Inferior parietal cortex (tissue), 1 donor: ENCODE results near the gene TAP1.
A peak's percentile ranks its signal among the peaks of the same experiment; 100 is the strongest.
"Not testable (repeated sequence)": the region's sequence is repeated elsewhere in the genome, so short reads cannot be mapped to it uniquely, and the experiment has no call there.

Experiments
- DNase-seq: peaks from one replicate; pipeline ENCODE4 v3.0.0-alpha.2; 2016; ENCODE audit errors: extremely low spot score

The TAP1 gene

DNA sequence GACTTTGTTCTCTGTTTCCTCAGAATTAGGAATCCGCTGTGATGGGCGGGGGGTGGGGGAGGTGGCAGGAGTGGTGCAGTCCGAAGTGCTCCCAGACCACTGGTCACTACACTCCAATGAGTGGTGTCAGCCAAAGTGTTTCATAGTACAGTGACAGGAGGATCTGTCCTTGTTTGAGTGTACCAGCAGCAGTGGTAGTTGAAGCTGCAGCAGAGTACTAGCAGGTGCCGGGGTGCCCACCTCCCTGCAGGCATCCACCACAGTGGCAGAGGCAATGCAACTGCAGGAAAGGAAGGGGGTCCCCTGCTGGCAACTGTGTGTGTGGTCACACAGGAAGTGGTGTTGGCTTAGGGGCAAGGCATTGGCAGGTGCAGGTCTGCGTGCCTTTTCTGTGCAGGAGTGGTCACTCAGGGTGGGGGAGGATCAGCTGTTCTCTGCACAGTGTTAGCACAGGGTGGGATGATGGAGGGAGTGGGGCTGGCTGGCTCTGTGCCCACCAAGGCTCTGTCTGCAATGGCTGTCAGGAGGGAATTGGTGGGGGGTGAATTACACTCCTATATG, 46.4 kb downstream of the TAP1 start:
- no peak for DNase-seq

DNA sequence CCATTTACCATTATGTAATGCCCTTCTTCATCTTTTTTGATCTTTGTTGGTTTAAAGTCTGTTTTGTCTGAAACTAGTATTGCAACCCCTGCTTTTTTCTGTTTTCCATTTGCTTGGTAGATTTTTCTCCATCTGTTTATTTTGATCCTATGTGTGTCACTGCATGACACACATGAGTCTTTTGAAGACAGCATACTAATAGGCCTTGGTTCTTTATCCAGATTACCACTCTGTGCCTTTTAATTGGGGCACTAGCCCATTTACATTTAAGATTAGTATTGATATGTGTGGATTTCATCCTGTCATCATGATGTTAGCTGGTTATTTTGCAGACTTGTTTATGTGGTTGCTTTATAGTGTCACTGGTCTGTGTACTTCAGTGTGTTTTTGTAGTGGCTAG, 48.1 kb downstream of the TAP1 start:
- DNase-seq = not testable (repeated sequence)

DNA sequence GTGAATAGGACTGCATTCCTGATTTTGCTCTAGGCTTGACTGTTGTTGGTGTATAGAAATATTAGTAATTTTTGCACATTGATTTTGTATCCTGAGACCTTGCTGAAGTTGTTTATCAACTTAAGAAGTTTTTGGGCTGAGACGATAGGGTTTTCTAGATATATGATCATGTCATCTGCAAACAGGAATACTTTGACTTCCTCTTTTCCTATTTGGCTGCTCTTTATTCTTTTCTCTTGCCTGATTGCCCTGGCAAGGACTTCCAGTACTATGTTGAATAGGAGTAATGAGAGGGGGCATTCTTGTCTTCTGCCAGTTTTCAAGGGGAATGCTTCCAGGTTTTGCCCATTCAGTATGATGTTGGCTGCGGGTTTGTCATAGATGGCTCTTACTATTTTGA, 50.1 kb downstream of the TAP1 start:
- no peak for DNase-seq

DNA sequence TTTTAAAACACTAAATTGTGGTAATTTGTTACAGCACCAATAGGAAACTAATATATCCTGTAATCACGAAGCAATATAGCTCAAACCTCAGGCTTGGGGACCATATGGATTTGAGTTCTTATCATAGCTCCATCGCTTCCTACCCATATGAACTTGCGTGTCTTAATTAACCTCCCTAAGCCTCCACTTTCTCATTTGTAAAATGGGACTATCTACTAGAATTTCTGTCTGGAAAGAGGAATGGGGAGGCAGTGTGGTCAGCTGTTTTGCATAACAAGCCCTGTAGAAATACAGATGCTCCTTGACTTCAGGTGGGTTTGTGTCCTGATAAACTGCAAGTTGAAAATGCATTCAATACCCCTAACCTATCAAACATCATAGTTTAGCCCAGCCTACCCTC, 53.8 kb downstream of the TAP1 start:
- no peak for DNase-seq

DNA sequence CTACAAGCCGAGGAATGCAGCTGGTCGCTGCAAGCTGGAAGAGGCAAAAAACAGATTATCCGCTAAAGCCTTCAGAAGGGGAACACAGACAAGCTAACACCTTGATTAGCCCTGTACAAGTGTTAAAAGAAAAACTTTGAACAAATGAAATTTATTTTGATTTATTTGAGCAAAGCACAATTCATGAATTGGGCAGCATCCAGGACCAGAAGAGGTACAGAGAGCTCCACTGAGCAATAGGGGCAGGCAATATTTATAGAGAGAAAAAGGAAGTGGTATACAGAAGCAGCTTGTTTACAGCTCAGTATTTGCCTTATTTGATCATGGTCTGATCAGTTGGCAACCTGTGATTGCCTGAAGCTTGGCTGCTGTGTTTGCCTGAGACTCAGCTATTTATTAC, 54.3 kb downstream of the TAP1 start:
- no peak for DNase-seq

DNA sequence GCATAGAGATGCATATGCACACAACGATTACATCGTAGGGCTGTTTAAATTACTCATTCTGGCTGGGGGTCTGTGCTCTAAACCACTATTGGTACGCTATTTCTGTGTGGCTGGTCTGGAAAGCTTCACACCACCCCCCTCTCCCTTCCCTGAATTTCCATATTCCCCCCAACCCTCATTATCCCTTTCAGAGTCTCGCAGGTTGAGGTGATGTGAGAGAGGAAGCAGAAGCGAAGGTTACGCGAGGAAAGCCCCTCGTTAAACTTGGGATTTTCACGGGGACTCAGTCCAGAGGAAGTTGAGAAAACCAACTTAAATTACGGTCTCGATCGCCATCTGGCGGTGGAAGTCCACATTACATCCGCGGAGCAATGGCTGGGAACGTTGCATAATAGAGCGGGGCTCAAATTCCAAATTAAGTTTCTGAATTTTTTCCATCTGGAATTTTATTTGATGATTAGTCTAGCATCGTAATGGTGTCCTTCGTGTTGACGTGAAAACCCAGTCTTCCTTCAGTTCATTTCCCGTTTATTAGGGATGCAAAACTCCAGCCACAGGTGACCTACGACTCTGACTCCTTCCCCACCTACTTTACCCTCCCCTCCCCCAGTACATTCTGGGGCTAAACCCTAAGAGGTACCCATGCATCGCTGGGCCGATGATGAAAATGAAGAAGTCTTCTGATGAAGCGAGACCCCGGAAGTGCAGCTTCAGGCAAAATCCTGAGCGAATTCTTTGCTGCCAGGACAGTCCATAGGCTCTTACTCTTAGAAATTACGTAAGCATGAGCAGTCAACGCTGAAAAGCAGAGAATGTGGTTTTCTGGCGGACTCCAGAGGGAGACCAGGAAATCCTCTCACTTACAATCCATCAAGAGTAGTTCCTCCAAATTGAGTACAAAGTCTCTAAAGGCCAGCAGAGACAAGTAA, 56.4 kb downstream of the TAP1 start:
- peak; percentile 89 for DNase-seq
